Choroid plexus epithelial cell (primary cell): Measurements from ENCODE around the gene DNAI1.

Experiments
- DNase-seq: peaks from one replicate; pipeline ENCODE4 v3.0.0-alpha.2; 2010; ENCODE audit warnings: low read depth
- H3K4me3 ChIP-seq: 2 replicates; pipeline ENCODE4 v1.5.1; 2011; ENCODE audit warnings: low read depth, mild to moderate bottlenecking, control low read depth, low read length, moderate library complexity
- CTCF ChIP-seq: conservative IDR thresholded peaks from 2 replicates; pipeline ENCODE4 v1.5.1; 2011; ENCODE audit warnings: low read depth, mild to moderate bottlenecking, control low read depth, inconsistent platforms, low read length, moderate library complexity

The DNAI1 gene

DNA sequence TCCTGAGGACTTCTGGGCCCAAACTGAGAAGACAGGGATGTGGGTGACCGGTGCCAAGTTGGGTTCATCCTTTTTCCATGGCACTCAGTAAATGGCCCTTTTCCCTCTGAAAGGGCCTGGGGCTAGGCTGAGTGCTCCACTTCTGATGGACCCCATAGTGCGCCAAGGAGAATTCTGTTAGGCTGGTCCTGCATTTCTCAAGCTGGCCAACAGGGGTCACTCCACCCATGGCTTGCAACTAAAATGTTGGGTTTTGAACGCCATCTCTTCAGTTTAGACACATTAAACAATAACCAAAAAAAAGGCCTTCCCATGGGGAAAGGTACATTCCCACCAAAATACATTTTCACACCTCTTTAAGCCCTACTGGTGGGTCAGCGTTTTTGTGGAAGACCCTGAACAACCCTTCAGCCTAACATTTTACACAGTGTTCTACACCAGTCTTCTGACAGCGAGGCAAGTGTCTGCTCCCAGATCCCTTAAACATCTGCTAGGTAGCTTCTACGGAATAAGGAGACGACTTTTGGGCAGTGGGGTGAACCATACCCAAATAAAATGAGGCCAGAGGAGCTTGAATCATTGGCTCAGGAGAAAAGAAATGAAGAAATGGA is 103.6 kb downstream of the DNAI1 start:
- peak; percentile 63 for TF ChIP-seq CTCF
- DNase-seq = no peak
- no peak overlapping the region for H3K4me3 ChIP-seq

DNA sequence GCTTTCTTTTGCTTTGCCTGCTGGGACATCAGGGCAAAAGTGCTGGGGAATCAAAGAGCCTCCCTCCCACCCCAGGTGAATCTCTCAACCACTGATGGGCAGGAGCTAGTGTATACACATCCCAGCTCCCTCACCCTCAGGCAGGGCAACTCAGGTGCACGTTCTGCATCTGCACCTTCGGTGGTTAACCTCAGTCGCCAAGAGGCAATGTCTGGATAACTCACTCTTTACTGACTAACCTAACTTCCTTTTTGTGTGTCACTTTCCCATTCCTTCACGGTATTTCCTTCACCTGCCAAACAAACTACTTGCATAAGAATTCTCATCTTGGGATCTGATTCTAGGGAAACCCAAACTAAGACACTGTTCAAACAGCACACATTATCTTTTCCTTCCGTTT is 104.7 kb downstream of the DNAI1 start:
- no peak for DNase-seq
- H3K4me3 ChIP-seq = no peak overlapping the region
- TF ChIP-seq CTCF = no peak

DNA sequence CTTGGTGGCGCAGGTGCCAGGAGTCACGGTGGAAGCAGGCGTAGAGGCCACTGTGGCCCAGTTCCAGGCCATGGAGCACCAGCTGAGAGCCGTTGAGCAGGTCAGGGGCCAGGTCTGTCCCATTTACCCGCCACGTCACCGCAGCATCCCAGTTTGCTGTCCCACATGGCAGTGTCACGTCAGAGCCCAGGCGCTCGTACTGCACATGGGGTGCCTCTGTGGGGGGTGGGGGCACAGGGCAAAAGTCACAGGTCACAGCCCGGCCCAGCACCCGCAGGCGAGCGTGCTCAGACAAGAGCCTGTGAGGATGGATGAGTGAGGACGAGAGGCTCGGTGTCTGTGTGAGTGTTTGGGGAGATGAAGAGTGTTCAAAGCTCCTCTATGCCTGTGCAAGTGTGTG is 106.0 kb downstream of the DNAI1 start:
- no peak for TF ChIP-seq CTCF
- no peak for DNase-seq
- no peak overlapping the region for H3K4me3 ChIP-seq

DNA sequence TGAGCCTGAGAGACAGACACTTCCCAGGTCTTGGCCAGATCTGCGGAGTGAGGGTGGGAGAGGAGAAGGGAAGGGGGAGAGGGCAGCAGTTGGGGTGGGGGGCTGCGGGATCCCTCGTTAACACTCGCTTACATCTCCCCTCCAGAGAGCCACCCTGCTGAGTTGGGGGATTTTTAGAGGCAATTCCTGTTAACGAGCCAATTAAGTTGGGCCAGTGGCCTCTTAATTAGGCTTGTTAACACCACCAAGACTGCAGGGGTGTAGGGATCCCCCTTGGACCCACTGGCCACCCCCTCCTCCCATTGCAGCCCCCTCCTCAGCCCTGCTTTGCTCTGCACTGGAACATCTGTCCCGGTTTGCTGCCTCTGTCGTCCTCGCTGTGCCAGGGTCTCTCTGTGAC is 107.3 kb downstream of the DNAI1 start:
- DNase-seq = no peak
- H3K4me3 ChIP-seq = no peak overlapping the region
- TF ChIP-seq CTCF = no peak

DNA sequence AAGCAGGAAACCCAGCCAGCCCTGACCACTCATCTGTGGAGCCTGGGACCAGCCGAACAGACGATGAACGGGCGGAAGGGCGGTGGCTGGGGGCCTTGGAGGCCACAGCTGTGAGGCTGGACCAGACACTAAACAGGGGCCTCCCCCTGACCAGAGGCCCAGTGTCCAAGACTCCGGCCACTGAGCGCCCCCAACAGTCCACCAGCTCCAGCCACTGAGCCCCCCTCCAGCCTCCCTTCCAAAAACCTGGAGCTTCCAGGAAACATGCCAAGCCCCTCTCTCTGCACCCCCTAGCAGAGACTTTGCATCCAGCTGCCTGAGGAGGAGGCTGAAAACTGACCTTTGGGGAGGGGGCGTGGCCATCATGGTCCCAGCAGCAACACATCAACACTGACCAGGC is 107.7 kb downstream of the DNAI1 start:
- no peak for DNase-seq
- no peak for TF ChIP-seq CTCF
- H3K4me3 ChIP-seq = no peak overlapping the region

DNA sequence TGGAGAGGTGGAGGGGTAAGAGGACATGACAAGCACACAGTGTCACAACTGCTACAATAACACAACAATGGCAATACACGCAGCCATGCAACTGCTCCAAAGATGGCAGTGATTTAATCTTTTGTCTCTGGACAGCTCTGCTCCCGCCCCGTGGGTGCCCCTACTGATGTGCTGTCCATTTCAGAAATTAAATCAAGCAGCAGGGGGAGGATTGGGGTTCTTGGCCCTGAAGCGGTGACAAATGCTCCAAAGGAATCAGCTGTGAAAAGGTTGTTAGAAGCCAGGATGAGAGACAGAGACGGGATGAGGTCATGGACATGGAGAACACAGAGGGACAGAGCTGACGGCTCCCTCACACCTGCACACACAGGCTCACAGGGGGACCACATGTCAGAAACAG is 108.4 kb downstream of the DNAI1 start:
- TF ChIP-seq CTCF = no peak
- DNase-seq = no peak

GRCh38 chr9:34568133-34568532 is 109.5 kb downstream of the DNAI1 start:
- DNase-seq = no peak
- TF ChIP-seq CTCF = no peak
- H3K4me3 ChIP-seq = no peak overlapping the region

More for the DNA sequence above, 108.4 kb downstream of the DNAI1 start:
- H3K4me3 ChIP-seq = no peak overlapping the region
